Measurements from ENCODE around the gene OVAAL.

The OVAAL gene

GRCh38 chr1:180581635-180582039, 22.9 kb downstream of the OVAAL start:
- H3K27ac ChIP-seq: no peak overlapping the region
- DNase-seq (ENCODE audit: low read depth, low spot score): no peak

GRCh38 chr1:180584869-180585268, 26.1 kb downstream of the OVAAL start:
- H3K9ac ChIP-seq (ENCODE audit: insufficient read length): no peak overlapping the region
- no peaks in the 10 kb centered on the region for H3K9me3 ChIP-seq (ENCODE audit: low read depth, low read length)
- H3K36me3 ChIP-seq (ENCODE audit: insufficient read depth, low read length): no peaks in the 10 kb centered on the region
- no peak for TF ChIP-seq EZH2 (IDR thresholded peaks at IDR 0.05)
- no peak for TF ChIP-seq FOXP2 (optimal IDR thresholded peaks at IDR 0.05; ENCODE audit: control extremely low read depth, extremely low read length, insufficient read depth)
- TF ChIP-seq POLR2AphosphoS5 (IDR thresholded peaks at IDR 0.05; ENCODE audit: borderline replicate concordance, low read depth, low read length): no peak
- no peak overlapping the region for H3K4me3 ChIP-seq
- DNase-seq (ENCODE audit: low read depth, low spot score): no peak
- H3K27ac ChIP-seq: no peak overlapping the region

More at GRCh38 chr1:180581635-180582039, 22.9 kb downstream of the OVAAL start:
- Histone ChIP-seq H3K36me3 (ENCODE audit: insufficient read depth, low read length) (no peaks in the 10 kb centered on the region), H3K4me3 (no peak overlapping the region), H3K9me3 (ENCODE audit: low read depth, low read length) (no peaks in the 10 kb centered on the region), H3K9ac (ENCODE audit: insufficient read length) (no peak overlapping the region)
- TF ChIP-seq FOXP2 (optimal IDR thresholded peaks at IDR 0.05; ENCODE audit: control extremely low read depth, extremely low read length, insufficient read depth) (no peak), POLR2AphosphoS5 (IDR thresholded peaks at IDR 0.05; ENCODE audit: borderline replicate concordance, low read depth, low read length) (no peak), EZH2 (IDR thresholded peaks at IDR 0.05) (no peak)

GRCh38 chr1:180585994-180586359, 27.2 kb downstream of the OVAAL start:
- no peak overlapping the region for H3K27ac ChIP-seq

GRCh38 chr1:180586671-180587155, 27.9 kb downstream of the OVAAL start:
- Histone ChIP-seq H3K9ac (ENCODE audit: insufficient read length) (no peak overlapping the region), H3K9me3 (ENCODE audit: low read depth, low read length) (no peaks in the 10 kb centered on the region), H3K4me3 (no peak overlapping the region), H3K27ac (no peak overlapping the region), H3K36me3 (ENCODE audit: insufficient read depth, low read length) (no peaks in the 10 kb centered on the region)
- no peak for TF ChIP-seq FOXP2 (optimal IDR thresholded peaks at IDR 0.05; ENCODE audit: control extremely low read depth, extremely low read length, insufficient read depth)
- TF ChIP-seq POLR2AphosphoS5 (IDR thresholded peaks at IDR 0.05; ENCODE audit: borderline replicate concordance, low read depth, low read length): no peak
- TF ChIP-seq EZH2 (IDR thresholded peaks at IDR 0.05): no peak
- no peak for DNase-seq (ENCODE audit: low read depth, low spot score)

More at GRCh38 chr1:180585994-180586359, 27.2 kb downstream of the OVAAL start:
- H3K4me3 ChIP-seq: no peak overlapping the region
- no peaks in the 10 kb centered on the region for H3K9me3 ChIP-seq (ENCODE audit: low read depth, low read length)
- TF ChIP-seq FOXP2 (optimal IDR thresholded peaks at IDR 0.05; ENCODE audit: control extremely low read depth, extremely low read length, insufficient read depth): no peak
- TF ChIP-seq POLR2AphosphoS5 (IDR thresholded peaks at IDR 0.05; ENCODE audit: borderline replicate concordance, low read depth, low read length): no peak
- no peak for TF ChIP-seq EZH2 (IDR thresholded peaks at IDR 0.05)
- DNase-seq (ENCODE audit: low read depth, low spot score): no peak
- no peak overlapping the region for H3K9ac ChIP-seq (ENCODE audit: insufficient read length)
- H3K36me3 ChIP-seq (ENCODE audit: insufficient read depth, low read length): no peaks in the 10 kb centered on the region

GRCh38 chr1:180588121-180588520, 29.4 kb downstream of the OVAAL start:
- TF ChIP-seq FOXP2 (optimal IDR thresholded peaks at IDR 0.05; ENCODE audit: control extremely low read depth, extremely low read length, insufficient read depth): no peak
- no peak for TF ChIP-seq POLR2AphosphoS5 (IDR thresholded peaks at IDR 0.05; ENCODE audit: borderline replicate concordance, low read depth, low read length)
- no peak for TF ChIP-seq EZH2 (IDR thresholded peaks at IDR 0.05)
- Histone ChIP-seq H3K36me3 (ENCODE audit: insufficient read depth, low read length) (no peaks in the 10 kb centered on the region), H3K9ac (ENCODE audit: insufficient read length) (no peak overlapping the region), H3K4me3 (no peak overlapping the region), H3K9me3 (ENCODE audit: low read depth, low read length) (no peaks in the 10 kb centered on the region), H3K27ac (no peak overlapping the region)
- DNase-seq (ENCODE audit: low read depth, low spot score): no peak

GRCh38 chr1:180590889-180591288, 32.1 kb downstream of the OVAAL start:
- TF ChIP-seq EZH2 (IDR thresholded peaks at IDR 0.05): no peak
- TF ChIP-seq FOXP2 (optimal IDR thresholded peaks at IDR 0.05; ENCODE audit: control extremely low read depth, extremely low read length, insufficient read depth): no peak
- TF ChIP-seq POLR2AphosphoS5 (IDR thresholded peaks at IDR 0.05; ENCODE audit: borderline replicate concordance, low read depth, low read length): no peak
- Histone ChIP-seq H3K4me3 (no peak overlapping the region), H3K36me3 (ENCODE audit: insufficient read depth, low read length) (no peaks in the 10 kb centered on the region), H3K27ac (no peak overlapping the region), H3K9me3 (ENCODE audit: low read depth, low read length) (no peaks in the 10 kb centered on the region), H3K9ac (ENCODE audit: insufficient read length) (no peak overlapping the region)
- DNase-seq (ENCODE audit: low read depth, low spot score): no peak

- Histone ChIP-seq H3K9me3 (ENCODE audit: low read depth, low read length) (no peaks in the 10 kb centered on the region), H3K27ac (no peak overlapping the region), H3K36me3 (ENCODE audit: insufficient read depth, low read length) (no peaks in the 10 kb centered on the region), H3K9ac (ENCODE audit: insufficient read length) (no peak overlapping the region), H3K4me3 (no peak overlapping the region)
- no peak for DNase-seq (ENCODE audit: low read depth, low spot score)
- TF ChIP-seq FOXP2 (optimal IDR thresholded peaks at IDR 0.05; ENCODE audit: control extremely low read depth, extremely low read length, insufficient read depth) (no peak), POLR2AphosphoS5 (IDR thresholded peaks at IDR 0.05; ENCODE audit: borderline replicate concordance, low read depth, low read length) (no peak), EZH2 (IDR thresholded peaks at IDR 0.05) (no peak)
Measured at GRCh38 chr1:180593382-180593781, 34.6 kb downstream of the OVAAL start.

- H3K4me3 ChIP-seq: no peak overlapping the region
- no peaks in the 10 kb centered on the region for H3K9me3 ChIP-seq (ENCODE audit: low read depth, low read length)
- no peaks in the 10 kb centered on the region for H3K36me3 ChIP-seq (ENCODE audit: insufficient read depth, low read length)
- DNase-seq (ENCODE audit: low read depth, low spot score): no peak
- no peak for TF ChIP-seq FOXP2 (optimal IDR thresholded peaks at IDR 0.05; ENCODE audit: control extremely low read depth, extremely low read length, insufficient read depth)
- no peak for TF ChIP-seq EZH2 (IDR thresholded peaks at IDR 0.05)
- no peak for TF ChIP-seq POLR2AphosphoS5 (IDR thresholded peaks at IDR 0.05; ENCODE audit: borderline replicate concordance, low read depth, low read length)
- H3K9ac ChIP-seq (ENCODE audit: insufficient read length): no peak overlapping the region
- H3K27ac ChIP-seq: no peak overlapping the region
Measured at GRCh38 chr1:180594723-180595122, 36.0 kb downstream of the OVAAL start.

- Histone ChIP-seq H3K27ac (no peak overlapping the region), H3K9me3 (ENCODE audit: low read depth, low read length) (no peaks in the 10 kb centered on the region), H3K4me3 (no peak overlapping the region), H3K36me3 (ENCODE audit: insufficient read depth, low read length) (no peaks in the 10 kb centered on the region), H3K9ac (ENCODE audit: insufficient read length) (no peak overlapping the region)
- no peak for DNase-seq (ENCODE audit: low read depth, low spot score)
- TF ChIP-seq POLR2AphosphoS5 (IDR thresholded peaks at IDR 0.05; ENCODE audit: borderline replicate concordance, low read depth, low read length): no peak
- TF ChIP-seq FOXP2 (optimal IDR thresholded peaks at IDR 0.05; ENCODE audit: control extremely low read depth, extremely low read length, insufficient read depth): no peak
- no peak for TF ChIP-seq EZH2 (IDR thresholded peaks at IDR 0.05)
Measured at GRCh38 chr1:180595966-180596365, 37.2 kb downstream of the OVAAL start.

Measured in SK-N-MC (cell line).